ENCODE measurements around the gene PDE4D. TPM values are rescaled to one million over a fixed set of nuclear protein-coding genes. Genes with fewer than 3 reads are reported as not detected.

PDE4D gene
- total RNA-seq, 4 donors from 2014 or later, result 6.7 to 21.0 (median 15.0) TPM

- intact Hi-C loops (cut with DNase I; ENCODE audit: low total_unique reads), result no loop called here
- H3K4me3 ChIP-seq (ENCODE audit: low read depth, poor library complexity, severe bottlenecking), result no peak overlapping the region
- DNase-seq (ENCODE audit: low spot score in 2 of 2), result no peak
- TF ChIP-seq CTCF (IDR thresholded peaks at IDR 0.05) (no peak), POLR2A (IDR thresholded peaks at IDR 0.05) (no peak)
- 91% methylated on average over 2 of the region's 2 CpGs for WGBS, 2 donors
These were observed 794.8 kb downstream of the PDE4D start for GRCh38 chr5:59098743-59099142.

GRCh38 chr5:59097712-59098111, 795.8 kb downstream of the PDE4D start:
- no peak for TF ChIP-seq CTCF (IDR thresholded peaks at IDR 0.05)
- TF ChIP-seq POLR2A (IDR thresholded peaks at IDR 0.05), result no peak

GRCh38 chr5:59097116-59097515, 796.4 kb downstream of the PDE4D start:
- H3K4me3 ChIP-seq (ENCODE audit: low read depth, poor library complexity, severe bottlenecking), result no peak overlapping the region
- no peak for DNase-seq (ENCODE audit: low spot score in 2 of 2)
- whole genome bisulfite sequencing, 2 donors, result 58 to 66% methylated on average over 3 of the region's 3 CpGs
- TF ChIP-seq POLR2A (IDR thresholded peaks at IDR 0.05) (no peak), CTCF (IDR thresholded peaks at IDR 0.05) (no peak)
- intact Hi-C loops (cut with DNase I; ENCODE audit: low total_unique reads), result no loop called here

More at GRCh38 chr5:59097712-59098111, 795.8 kb downstream of the PDE4D start:
- intact Hi-C loops (cut with DNase I; ENCODE audit: low total_unique reads), result no loop called here
- no peak overlapping the region for H3K4me3 ChIP-seq (ENCODE audit: low read depth, poor library complexity, severe bottlenecking)
- no peak for DNase-seq (ENCODE audit: low spot score in 2 of 2)

- TF ChIP-seq POLR2A (IDR thresholded peaks at IDR 0.05), result no peak
- no peak for TF ChIP-seq CTCF (IDR thresholded peaks at IDR 0.05)
- DNase-seq (ENCODE audit: low spot score in 2 of 2), result no peak
- intact Hi-C loops (cut with DNase I; ENCODE audit: low total_unique reads), result no loop called here
- no peak overlapping the region for H3K4me3 ChIP-seq (ENCODE audit: low read depth, poor library complexity, severe bottlenecking)
- 40 to 41% methylated on average over 1 of the region's 1 CpG for WGBS, 2 donors
These were observed 798.0 kb downstream of the PDE4D start for GRCh38 chr5:59095480-59095879.

- WGBS, 2 donors, result 75 to 77% methylated on average over 2 of the region's 2 CpGs
- no peak for DNase-seq (ENCODE audit: low spot score in 2 of 2)
- H3K4me3 ChIP-seq (ENCODE audit: low read depth, poor library complexity, severe bottlenecking), result no peak overlapping the region
- intact Hi-C loops (cut with DNase I; ENCODE audit: low total_unique reads), result no loop called here
- TF ChIP-seq POLR2A (IDR thresholded peaks at IDR 0.05), result no peak
- no peak for TF ChIP-seq CTCF (IDR thresholded peaks at IDR 0.05)
These were observed 798.7 kb downstream of the PDE4D start for GRCh38 chr5:59094864-59095263.

GRCh38 chr5:59093329-59093728, 800.2 kb downstream of the PDE4D start:
- no peak for DNase-seq (ENCODE audit: low spot score in 2 of 2)
- no peak overlapping the region for H3K4me3 ChIP-seq (ENCODE audit: low read depth, poor library complexity, severe bottlenecking)
- WGBS, 2 donors, result 71 to 86% methylated on average over 6 of the region's 6 CpGs
- intact Hi-C loops (cut with DNase I; ENCODE audit: low total_unique reads), result no loop called here
- TF ChIP-seq POLR2A (IDR thresholded peaks at IDR 0.05) (no peak), CTCF (IDR thresholded peaks at IDR 0.05) (no peak)
